ENCODE results near the gene KIFAP3.

The KIFAP3 gene

DNA sequence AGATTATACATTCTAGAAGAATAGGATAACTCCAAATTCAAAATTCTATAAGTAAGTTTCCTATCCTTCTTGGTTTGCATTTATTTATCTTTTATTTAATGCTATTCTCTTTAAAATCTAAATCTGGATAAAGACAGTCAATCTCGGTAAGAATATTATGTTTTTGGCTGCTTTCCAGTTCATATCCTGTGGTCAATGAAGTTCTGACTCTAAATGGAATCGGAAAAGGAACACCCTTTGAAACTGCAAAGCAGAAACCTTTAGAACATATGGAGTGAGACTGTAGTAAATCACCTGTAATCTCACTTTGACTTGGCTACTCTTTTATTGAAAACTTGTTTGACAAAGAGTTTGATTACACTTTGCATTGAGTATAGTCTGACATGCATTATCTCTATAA, 85.2 kb downstream of the KIFAP3 start:
- no peak for DNase-seq (ENCODE audit: low read depth, low spot score)

DNA sequence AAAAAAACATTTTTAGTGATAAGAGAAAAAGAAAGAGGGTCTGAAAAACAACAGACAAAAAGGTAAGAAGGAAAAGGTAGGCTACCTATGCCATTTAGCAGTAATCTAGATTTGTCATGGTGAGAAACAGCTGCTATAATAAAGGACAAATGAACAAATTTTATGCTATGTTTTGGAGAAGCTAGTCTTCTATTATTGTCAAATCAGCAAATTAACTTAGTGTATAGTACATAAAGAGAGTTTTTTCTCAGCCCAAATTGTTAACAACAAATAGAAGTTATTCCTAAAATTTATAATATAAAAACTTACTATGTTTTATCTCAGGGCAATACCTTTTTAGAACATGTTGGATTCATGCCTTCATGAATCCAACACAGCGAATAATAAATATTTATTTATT, 88.7 kb downstream of the KIFAP3 start:
- DNase-seq (ENCODE audit: low read depth, low spot score), result no peak

GRCh38 chr1:169974067-169974466, 100.4 kb downstream of the KIFAP3 start:
- no peak for DNase-seq (ENCODE audit: low read depth, low spot score)

DNA sequence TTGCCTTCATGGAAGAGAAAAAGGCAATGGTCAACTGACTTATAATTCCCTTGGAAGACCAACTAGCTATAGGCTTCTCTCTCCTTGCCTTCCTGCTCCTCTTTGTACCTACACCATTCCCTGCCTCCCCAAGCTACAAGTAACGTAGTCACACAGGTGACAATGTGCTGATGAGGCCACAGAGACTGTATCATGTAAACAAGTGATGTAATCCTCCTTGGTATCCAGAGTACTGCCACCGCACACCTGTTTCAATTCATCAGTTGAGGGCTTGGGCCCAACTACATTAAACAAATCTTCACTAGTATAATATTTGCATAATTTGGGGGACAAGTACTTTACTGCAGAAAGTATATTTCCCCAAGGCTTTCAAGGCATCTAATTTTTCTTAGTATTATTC, 104.4 kb downstream of the KIFAP3 start:
- no peak for DNase-seq (ENCODE audit: low read depth, low spot score)

GRCh38 chr1:169968174-169968573, 106.3 kb downstream of the KIFAP3 start:
- DNase-seq (ENCODE audit: low read depth, low spot score), result no peak

GRCh38 chr1:169964206-169964605, 110.3 kb downstream of the KIFAP3 start:
- DNase-seq (ENCODE audit: low read depth, low spot score), result no peak

DNA sequence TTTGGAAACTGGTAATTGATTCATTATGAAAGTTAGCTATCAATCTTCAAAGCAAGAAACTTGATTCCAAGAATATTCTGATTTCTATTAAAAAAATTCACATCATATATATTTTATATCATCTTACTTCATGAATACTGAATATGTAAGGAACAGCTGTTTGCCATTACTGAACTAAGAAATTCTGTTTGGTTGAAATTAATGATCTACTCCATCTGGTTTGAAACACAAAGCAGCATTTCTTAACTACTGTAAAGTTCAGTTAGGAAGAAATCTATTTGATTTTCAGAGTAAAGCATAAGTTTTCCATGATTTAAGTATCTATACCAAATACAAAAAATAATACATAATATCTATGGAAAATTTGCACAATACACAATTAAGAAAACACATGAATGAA, 114.8 kb downstream of the KIFAP3 start:
- DNase-seq (ENCODE audit: low read depth, low spot score), result no peak

DNA sequence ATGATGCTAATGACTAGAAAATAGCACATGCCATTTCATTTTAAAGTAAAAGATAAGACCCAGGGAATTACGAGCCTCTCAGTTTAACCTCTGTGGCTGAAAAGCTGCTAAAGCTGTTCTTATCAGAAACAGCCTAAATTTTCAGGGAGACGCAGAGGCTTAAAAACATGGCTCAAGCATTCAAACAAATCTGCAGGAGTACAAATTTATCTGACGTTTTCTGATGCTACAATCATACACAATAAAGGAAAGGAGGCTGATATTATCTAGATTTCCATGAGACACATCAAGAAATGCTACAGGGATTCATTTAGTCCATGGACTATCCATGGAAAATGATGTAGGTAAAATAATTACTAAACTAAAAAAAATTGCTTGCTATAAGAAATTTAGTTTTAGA, 115.5 kb downstream of the KIFAP3 start:
- DNase-seq (ENCODE audit: low read depth, low spot score), result no peak

- DNase-seq (ENCODE audit: low read depth, low spot score), result no peak
Observed at GRCh38 chr1:169957884-169958283, 116.6 kb downstream of the KIFAP3 start.

- no peak for DNase-seq (ENCODE audit: low read depth, low spot score)
Observed at GRCh38 chr1:169951108-169951507, 123.4 kb downstream of the KIFAP3 start.

- DNase-seq (ENCODE audit: low read depth, low spot score), result no peak
Observed at GRCh38 chr1:169949139-169949538, 125.4 kb downstream of the KIFAP3 start.

GRCh38 chr1:169946206-169946605, 128.3 kb downstream of the KIFAP3 start:
- DNase-seq (ENCODE audit: low read depth, low spot score), result no peak

GRCh38 chr1:169945181-169945580, 129.3 kb downstream of the KIFAP3 start:
- DNase-seq (ENCODE audit: low read depth, low spot score), result no peak

- DNase-seq (ENCODE audit: low read depth, low spot score), result no peak
Observed at GRCh38 chr1:169944621-169945020, 129.9 kb downstream of the KIFAP3 start.

DNA sequence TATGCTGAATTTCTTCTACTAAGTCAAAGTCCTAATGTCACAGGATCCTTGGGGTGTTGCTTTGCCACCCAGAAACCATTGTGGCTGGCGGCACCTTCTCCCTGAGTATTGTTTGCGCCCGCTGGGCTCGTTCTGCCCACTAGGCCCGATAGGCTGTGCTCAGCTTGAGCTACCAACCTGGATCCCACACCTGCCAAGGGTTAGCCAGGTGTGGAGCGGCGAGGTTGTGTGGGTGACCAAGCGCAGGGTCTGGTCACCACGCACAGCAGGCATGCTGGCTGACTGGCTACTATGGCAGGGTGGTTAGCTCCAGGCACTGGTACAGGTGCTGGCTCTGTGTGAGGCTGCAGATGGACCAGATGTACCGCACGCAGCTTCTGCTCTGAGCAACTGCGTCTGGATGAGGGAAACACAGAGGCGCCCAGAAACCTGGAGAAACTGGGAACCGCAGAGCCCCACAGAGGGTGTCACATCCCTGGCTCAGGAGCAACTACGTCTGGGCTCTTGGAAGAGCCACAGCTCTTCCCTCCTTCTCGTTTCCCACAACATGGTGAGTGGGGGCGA, 130.4 kb downstream of the KIFAP3 start:
- no peak for DNase-seq (ENCODE audit: low read depth, low spot score)

- no peak for DNase-seq (ENCODE audit: low read depth, low spot score)
Observed at GRCh38 chr1:169941982-169942830, 132.3 kb downstream of the KIFAP3 start.

GRCh38 chr1:169933984-169934725, 140.3 kb downstream of the KIFAP3 start:
- DNase-seq (ENCODE audit: low read depth, low spot score), result no peak

- no peak for DNase-seq (ENCODE audit: low read depth, low spot score)
Observed at GRCh38 chr1:169931795-169932231, 142.7 kb downstream of the KIFAP3 start.

DNA sequence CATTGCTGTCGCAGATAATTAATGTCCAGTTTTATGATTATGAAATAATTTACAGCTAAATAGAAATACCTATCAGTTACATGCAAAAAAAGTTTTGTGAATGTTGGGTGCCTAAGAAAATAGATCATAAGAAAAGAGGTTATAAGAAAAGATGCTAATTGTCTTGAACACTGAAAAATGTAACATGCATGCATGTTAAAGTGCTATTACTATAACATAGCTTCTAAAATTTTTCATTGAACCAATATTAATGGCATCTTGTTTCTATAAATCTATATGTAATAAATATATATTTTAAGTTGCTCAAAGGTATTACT, 145.3 kb downstream of the KIFAP3 start:
- no peak for DNase-seq (ENCODE audit: low read depth, low spot score)

DNA sequence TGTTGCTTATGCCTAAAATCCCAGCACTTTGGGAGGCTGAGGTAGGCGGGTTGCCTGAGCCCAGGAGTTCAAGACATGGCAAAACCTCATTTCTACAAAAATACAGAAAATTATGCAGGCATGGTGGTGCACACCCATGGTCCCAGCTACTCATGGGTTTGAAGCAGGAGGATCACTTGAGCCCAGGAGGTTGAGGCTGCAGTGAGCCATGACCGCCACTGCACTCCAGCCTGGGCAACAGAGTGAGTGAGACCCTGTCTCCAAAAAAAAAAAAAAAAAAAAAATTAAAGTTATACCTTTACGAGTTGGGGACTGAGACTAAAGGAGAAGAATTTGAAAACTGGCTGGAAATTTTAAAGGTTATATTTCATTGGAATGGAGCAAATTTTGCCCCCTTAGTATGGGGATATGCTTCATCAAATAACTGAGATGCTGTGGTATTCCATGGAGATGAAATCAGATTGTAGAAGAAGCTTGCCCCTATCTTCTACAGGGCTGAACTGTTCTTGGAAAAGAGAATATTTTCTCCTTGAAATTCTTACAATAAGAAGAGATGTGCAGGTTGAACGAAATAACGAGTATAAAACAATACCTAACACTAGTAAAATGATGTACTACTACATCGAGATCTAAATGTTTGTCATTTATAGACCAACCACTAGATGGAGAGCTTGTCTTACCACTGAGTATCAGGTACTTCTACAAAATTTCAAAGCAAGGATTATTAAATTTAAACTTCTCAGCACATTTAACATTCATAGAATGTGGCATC, 145.9 kb downstream of the KIFAP3 start:
- no peak for DNase-seq (ENCODE audit: low read depth, low spot score)

DNA sequence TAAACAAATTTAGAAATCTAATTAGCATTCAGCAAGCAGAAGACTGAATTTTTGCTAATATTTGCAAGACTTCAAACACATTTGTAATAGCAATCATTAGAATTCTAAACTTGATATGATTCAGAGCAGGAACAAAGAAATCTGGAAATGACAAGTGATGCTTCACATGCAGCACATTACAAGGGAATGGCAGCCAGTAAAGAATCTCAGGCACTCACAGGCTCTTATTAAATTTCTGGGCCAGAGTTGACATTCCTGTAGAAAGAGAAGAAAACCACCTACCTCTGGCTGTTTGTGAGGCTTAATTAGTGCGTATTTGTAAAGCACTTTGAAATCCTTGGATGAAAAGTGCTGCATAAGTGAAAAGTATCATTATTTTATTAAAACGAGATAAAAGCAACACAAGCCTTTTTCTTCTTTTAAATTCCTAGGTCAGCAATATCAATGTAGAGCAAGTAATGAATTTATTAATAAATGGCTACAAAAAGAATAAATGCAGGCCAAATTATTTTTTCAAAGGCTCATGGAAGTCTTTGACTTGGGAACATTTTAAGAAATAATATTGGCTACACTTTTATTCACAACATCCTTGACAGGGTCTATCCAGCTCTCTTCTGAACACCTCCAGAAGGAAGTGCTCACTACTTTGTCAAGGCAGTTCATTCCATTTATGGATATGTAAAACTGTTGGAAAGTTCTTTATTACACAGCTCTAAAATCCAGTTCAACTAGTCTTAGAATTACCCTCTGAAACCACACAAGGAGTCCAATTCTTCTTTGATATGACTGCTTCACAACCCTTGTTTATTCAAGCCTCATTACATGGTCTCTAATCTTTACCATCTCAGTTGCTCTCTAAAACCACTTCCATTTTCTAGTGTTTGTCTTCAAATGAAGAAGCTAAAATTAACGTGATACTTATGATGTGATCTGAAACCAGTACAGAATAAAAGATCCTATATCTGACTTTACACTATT, 148.7 kb downstream of the KIFAP3 start:
- no peak for DNase-seq (ENCODE audit: low read depth, low spot score)
